ENCODE data around the gene SFTPA2.
"Not testable (repeated sequence)": the region's sequence is repeated elsewhere in the genome, so short reads cannot be mapped to it uniquely, and the experiment has no call there.

The SFTPA2 gene

DNA sequence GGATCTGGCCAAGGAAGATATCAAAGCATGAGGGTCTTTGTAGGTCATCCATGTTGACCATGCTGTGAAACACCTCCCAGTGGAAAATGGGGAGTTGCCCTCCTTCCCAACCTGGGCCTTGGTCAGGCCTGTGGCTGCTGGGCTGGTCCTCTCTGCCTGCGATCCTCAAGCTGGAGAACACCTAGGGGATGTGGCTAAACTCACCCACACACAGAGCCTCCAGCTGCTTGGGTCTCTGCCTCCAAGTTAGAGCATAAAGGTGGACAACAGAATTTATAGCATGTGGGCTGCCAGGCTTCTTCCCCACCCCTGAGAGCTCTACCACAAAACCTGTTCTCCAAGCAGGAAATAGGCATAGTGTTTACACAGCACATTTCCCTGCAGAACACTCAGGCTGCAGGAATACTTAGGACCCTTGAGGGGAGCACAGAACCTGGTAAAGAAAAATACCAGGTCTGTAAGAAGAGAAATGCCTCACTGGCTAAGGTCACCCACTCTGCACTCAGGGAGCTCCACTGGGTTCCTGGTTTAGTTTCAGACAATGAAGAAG lies at the start of gene SFTPA2:
Gene SFTPA2, minus strand, starts transcription at position 248 of the 550 bp plus-strand sequence. CDS start 924 bp downstream, outside the sequence.
- DNase-seq = no peak

DNA sequence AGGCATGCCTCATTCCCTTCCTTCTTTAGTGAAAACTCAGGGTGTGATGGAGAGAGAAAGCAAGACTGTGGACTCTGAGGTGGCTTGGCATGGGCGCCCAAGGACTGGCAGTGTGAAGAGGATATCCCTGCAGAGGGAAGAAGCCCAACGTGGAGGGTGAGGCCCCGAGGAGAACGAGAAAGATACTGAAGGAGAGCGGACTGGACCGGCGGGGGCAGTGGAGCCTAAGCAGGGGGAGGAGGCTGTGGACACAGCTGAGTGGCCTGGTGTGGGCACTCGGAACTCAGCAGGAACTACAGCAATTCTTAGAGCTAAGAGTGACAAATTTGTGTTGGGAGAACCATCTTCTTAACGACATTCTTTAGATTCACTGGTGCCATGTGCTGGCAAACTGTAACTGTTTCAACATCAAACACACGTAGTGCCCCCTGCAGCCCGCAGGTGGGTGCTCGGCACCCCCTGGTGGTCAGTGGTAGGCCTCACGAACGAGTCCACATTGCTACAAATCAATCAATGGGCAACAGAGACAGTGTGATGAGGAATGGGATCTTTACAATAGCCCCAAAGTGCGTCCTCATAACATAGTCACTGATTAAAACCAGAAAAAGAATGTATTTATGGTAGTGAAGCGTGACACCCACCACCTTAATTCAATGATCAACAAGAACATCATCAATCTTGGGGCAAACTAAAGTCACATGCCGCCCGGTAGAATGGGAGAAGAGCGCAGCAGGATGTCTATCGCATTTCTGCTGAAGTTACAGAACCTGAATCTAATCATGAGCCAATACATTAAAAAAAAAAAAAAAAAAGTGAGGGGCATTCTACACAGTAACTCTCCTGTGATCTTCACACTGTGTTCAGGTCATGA lies 48.5 kb upstream of the SFTPA2 start:
- no peak for DNase-seq

DNA sequence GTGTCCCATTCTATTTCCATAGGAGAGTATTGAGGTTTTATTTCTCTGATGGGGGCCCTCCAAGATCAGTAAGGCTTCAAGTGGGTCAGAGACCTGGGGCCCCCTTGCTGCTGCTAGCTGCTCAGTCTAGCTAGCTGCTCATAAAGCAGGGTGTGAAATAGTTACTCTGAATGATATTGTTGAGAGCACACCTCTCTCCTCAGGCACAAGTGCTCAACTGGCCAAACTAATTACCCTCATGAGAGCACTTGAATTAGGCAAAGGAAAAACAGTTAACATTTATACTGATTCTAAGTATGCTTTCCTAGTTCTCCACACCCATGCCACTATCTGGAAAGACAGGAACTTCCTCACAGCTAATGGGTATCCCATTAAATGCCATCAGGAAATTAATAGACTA lies 45.1 kb upstream of the SFTPA2 start:
- no peak for DNase-seq

GRCh38 chr10:79604294-79604693 lies 44.1 kb upstream of the SFTPA2 start:
- no peak for DNase-seq

DNA sequence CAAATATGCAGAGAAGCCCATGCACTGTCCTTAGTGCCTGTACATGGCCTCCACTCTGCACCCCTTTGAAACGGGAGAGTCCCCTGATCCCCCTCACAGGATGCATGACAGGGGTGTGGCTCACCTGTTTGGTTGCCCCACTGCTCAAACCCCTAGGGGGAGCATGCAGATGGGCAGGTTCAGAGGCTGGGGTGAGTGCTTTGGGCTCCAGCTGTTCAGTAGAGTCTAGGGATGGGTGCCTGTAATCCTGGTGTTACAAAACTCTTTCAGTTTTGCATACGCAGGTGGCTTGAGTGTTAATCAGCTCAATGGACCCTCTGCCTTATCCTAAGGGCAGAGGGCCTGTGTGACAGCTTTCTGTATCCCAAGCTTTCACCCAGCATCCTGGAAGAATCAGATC lies 42.7 kb upstream of the SFTPA2 start:
- DNase-seq = no peak

DNA sequence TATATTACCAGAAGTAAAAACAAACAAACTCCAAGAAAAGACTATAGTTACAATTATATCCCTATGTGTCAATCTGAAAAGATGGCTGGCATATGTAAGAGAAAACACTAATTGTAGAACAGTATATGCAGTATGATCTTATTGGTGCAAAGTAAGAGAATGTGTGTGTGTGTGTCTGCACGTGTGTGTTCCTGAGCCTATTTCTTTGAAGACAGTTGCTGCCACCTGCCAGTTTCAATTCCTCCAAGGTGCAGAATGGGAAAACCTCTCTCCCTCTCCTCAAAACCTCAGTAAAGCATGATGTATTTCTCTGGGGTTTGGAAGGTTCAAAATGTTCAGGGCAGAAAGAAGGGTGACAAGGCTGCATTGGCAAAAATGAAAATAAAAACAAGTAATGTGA lies 41.7 kb upstream of the SFTPA2 start:
- no peak for DNase-seq

GRCh38 chr10:79599644-79600043 lies 39.4 kb upstream of the SFTPA2 start:
- DNase-seq = not testable (repeated sequence)

DNA sequence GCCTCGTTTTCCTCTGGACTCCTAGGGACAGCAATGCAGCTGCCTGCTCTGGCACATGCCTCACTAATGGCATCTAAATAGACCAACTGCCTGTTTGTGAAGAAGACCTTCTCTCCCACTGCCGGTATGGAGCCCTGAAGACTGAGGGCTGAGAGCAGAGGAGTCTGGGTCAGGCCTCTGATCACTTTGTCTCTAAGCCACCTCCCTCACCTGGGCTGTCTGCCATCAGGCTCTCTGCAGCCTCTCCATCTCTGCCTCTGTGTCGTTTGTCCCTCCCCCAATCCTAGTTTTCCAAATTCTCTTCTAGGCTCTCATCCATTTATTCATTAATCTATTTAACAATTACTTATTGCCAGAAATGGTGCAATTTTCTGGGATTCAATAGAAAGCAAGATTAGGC lies 35.3 kb upstream of the SFTPA2 start:
- DNase-seq = no peak

DNA sequence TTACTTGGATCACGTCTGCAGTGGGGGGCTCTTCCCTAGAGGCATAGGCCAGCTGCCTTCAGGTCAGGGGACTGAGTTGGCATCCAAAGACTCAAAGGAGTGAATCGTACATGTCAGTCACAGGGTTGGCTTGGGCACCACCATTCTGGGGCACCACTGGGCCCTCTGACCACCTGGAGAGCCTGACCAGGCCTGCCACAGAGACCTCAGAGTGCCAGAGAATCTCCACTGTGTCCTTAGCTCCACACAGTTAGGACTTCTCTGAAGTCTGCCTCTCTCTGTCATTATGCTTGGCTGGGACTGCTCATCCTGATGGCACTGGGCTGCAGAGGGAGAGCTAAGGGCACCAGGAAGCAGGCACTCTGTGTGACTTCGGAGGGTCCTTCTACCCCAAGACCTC lies 34.4 kb upstream of the SFTPA2 start:
- not testable (repeated sequence) for DNase-seq

DNA sequence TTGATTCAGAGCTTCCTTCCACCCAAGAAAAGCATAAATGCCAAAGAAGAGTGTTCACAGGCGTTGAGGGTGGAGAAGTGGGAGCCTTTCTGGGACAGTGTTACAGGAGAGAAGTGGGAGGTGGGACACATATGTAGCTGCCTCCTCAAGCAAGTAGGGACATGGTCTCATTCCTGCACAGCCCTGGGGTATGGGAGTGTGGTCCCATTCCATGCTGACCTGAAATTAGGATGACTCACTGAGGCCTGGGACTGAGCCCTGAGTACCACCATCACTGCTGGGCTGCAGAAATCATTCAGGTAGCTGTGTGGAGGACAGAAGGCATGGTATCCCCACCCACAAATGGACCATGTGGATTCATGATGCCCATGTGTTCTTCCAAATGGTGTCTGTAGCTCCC lies 33.2 kb upstream of the SFTPA2 start:
- no peak for DNase-seq

DNA sequence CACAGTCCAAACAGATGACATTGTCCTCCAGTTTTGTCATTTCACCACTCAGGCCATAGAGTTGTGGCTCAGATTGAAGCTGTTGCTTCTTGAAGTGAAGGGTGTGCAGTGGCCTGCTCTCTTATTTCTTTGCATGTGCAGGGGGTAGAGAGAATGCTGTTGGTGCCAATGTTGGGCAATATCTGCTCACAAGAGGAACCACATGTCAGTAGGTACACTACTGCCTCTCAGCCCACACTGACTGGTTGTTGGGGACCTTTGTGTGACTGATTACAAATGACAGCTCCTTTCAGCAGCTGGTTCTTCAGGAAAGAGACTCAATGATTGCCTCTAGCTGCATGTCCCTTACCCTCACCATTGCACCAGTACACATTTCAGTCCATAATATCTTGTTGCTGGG lies 28.6 kb upstream of the SFTPA2 start:
- no peak for DNase-seq

- DNase-seq = no peak
Measured at GRCh38 chr10:79586933-79587332, 26.7 kb upstream of the SFTPA2 start.

- DNase-seq = no peak
Measured at GRCh38 chr10:79585870-79586527, 25.8 kb upstream of the SFTPA2 start.

DNA sequence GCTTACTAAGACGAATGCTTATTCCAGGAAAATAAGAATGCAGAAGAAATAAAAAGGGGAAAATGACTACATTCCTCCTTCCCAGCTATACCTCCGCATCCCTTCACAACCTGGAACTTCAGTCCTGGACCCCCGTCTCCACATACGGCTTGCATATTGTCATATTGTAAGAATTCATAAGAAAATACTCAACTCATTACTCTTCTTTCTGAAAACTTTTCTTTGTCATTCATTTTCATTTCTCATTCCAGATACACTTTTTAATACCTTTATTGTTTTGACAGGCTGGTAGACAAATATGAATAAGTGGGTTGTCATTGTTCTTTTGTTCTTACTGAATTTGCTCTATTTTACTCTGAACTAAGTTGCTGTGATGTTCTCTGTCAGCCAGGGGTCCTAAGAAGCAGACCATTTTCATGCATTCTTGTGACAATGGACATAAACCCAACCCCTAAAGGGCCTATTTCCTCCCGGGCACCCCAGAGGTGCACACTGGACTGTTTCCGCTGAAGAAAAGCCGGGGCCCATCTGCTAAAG lies 23.3 kb upstream of the SFTPA2 start:
- DNase-seq = no peak

DNA sequence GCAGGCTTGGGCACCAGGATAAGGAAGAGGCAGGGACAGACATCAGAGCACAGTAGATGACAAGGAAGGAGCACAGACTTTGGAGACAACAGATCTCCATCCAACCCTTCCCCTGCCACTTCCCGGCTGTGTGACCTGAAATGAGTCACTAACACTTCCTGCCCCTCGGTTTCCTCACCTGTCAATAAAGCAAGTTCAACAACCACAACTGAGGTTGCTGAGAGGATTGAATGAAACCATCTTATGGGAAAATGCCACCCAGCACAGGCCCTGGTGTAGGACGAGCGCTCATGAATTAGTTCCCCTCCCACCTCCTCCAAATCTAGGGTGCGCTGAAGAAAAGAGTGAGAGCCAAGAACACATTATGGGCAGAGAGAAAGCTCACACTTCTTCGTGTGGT lies 22.7 kb upstream of the SFTPA2 start:
- not testable (repeated sequence) for DNase-seq

- no peak for DNase-seq
Measured at GRCh38 chr10:79582096-79582495, 21.9 kb upstream of the SFTPA2 start.

DNA sequence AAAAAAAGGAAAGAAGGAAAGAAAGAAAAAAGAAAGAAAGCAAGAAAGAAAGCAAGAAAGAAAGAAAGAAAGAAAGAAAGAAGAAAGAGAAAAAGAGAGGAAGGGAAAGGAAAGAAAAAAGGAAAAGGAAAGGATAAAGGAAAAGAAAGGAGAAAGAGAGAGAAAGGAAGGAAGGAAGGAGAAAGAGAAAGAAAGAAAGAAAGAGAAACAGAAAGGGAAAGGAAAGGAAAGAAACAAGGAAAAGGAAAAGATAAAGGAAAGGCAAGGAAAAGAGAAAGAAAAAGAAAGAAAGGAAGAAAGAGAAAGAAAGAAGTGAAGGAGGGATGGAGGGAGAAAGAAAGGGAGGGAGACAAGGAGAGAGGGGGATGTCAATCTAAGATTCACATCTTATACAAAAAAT lies 20.8 kb upstream of the SFTPA2 start:
- no peak for DNase-seq

GRCh38 chr10:79579361-79579760 lies 19.2 kb upstream of the SFTPA2 start:
- DNase-seq = no peak

- DNase-seq = not testable (repeated sequence)
Measured at GRCh38 chr10:79570624-79571023, 10.4 kb upstream of the SFTPA2 start.

DNA sequence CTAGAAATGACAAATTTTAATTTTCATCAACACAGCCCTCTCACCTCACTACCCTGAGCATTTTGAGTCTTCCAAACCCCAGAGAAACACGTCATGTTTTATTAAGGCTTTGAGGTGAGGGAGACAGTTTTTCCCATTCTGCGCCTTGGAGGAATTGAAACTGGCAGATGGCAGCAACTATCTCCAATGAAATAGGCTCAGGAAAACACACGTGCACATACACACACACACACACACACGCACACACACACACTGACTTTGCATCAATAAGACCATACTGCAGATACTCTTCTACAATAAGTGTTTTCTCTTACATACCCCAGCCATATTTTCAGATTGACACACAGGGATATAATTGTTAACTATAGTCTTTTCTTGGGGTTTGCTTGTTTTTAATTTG lies 3.2 kb upstream of the SFTPA2 start:
- DNase-seq = no peak

- DNase-seq = no peak
Measured at GRCh38 chr10:79562135-79562756, 2.0 kb upstream of the SFTPA2 start.

GRCh38 chr10:79561257-79561656 lies 1.1 kb upstream of the SFTPA2 start:
- DNase-seq = no peak

DNA sequence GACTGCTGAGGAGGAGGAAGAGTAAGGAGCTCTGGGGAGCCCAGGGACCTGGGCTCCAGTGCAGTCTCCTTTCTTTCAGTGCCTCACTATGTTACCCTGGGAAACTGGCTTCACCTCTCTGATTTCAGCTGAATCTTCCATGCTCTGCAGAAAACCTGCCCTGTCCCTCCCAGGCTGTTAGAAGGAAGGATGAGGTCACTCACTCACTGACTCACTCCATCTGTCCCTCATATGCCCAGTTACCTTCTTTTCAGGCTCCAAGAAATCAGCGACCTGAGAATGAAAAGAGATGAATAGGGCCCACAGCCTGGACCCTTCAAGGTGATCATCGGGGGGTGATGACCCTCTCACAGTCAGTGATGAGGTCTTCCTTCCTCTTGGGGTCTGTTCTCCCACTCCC lies 481 bp downstream of the SFTPA2 start:
- no peak for DNase-seq
